ENCODE results near the gene TMEM176B.
"Not testable (repeated sequence)": the region's sequence is repeated elsewhere in the genome, so short reads cannot be mapped to it uniquely, and the experiment has no call there.

TMEM176B gene

GRCh38 chr7:150820578-150821198, 20.5 kb upstream of the TMEM176B start:
- H3K9ac ChIP-seq (ENCODE audit: low read length), result no peak overlapping the region
- no peaks in the 10 kb centered on the region for H3K27me3 ChIP-seq (replicated peaks; ENCODE audit: control insufficient read depth, insufficient read depth, low read length)
- no peaks in the 10 kb centered on the region for H3K36me3 ChIP-seq (ENCODE audit: control insufficient read depth, insufficient read depth, low read length, severe bottlenecking)
- no peak for DNase-seq (ENCODE audit: low read depth)
- no peaks in the 10 kb centered on the region for H3K4me1 ChIP-seq (ENCODE audit: control insufficient read depth, insufficient read depth, low read length)
- no peak overlapping the region for H3K4me3 ChIP-seq (ENCODE audit: low read length)
- H3K9me3 ChIP-seq (ENCODE audit: control insufficient read depth, low read length), result peaks cover 18% of the 10 kb centered on the region

- no peaks in the 10 kb centered on the region for H3K27me3 ChIP-seq (replicated peaks; ENCODE audit: control insufficient read depth, insufficient read depth, low read length)
- no peak for DNase-seq (ENCODE audit: low read depth)
- H3K4me1 ChIP-seq (ENCODE audit: control insufficient read depth, insufficient read depth, low read length), result no peaks in the 10 kb centered on the region
- no peak overlapping the region for H3K4me3 ChIP-seq (ENCODE audit: low read length)
- H3K9ac ChIP-seq (ENCODE audit: low read length), result no peak overlapping the region
- H3K36me3 ChIP-seq (ENCODE audit: control insufficient read depth, insufficient read depth, low read length, severe bottlenecking), result no peaks in the 10 kb centered on the region
- peaks cover 19% of the 10 kb centered on the region for H3K9me3 ChIP-seq (ENCODE audit: control insufficient read depth, low read length)
Measured at GRCh38 chr7:150820148-150820547, 20.0 kb upstream of the TMEM176B start.

GRCh38 chr7:150818971-150819370, 18.8 kb upstream of the TMEM176B start:
- Histone ChIP-seq H3K9ac (ENCODE audit: low read length) (no peak overlapping the region), H3K27me3 (replicated peaks; ENCODE audit: control insufficient read depth, insufficient read depth, low read length) (no peaks in the 10 kb centered on the region), H3K9me3 (ENCODE audit: control insufficient read depth, low read length) (peaks cover 23% of the 10 kb centered on the region), H3K4me1 (ENCODE audit: control insufficient read depth, insufficient read depth, low read length) (no peaks in the 10 kb centered on the region), H3K36me3 (ENCODE audit: control insufficient read depth, insufficient read depth, low read length, severe bottlenecking) (no peaks in the 10 kb centered on the region), H3K4me3 (ENCODE audit: low read length) (no peak overlapping the region)
- DNase-seq (ENCODE audit: low read depth), result no peak

GRCh38 chr7:150814328-150815001, 14.3 kb upstream of the TMEM176B start:
- no peaks in the 10 kb centered on the region for H3K4me1 ChIP-seq (ENCODE audit: control insufficient read depth, insufficient read depth, low read length)
- no peak for DNase-seq (ENCODE audit: low read depth)
- peaks cover 18% of the 10 kb centered on the region for H3K9me3 ChIP-seq (ENCODE audit: control insufficient read depth, low read length)
- no peak overlapping the region for H3K4me3 ChIP-seq (ENCODE audit: low read length)
- no peak overlapping the region for H3K9ac ChIP-seq (ENCODE audit: low read length)
- no peaks in the 10 kb centered on the region for H3K27me3 ChIP-seq (replicated peaks; ENCODE audit: control insufficient read depth, insufficient read depth, low read length)
- H3K36me3 ChIP-seq (ENCODE audit: control insufficient read depth, insufficient read depth, low read length, severe bottlenecking), result no peaks in the 10 kb centered on the region

GRCh38 chr7:150807616-150808438, 7.7 kb upstream of the TMEM176B start:
- not testable (repeated sequence) for H3K4me3 ChIP-seq (ENCODE audit: low read length)

GRCh38 chr7:150806863-150807262, 6.7 kb upstream of the TMEM176B start:
- peaks cover 10% of the 10 kb centered on the region for H3K27me3 ChIP-seq (replicated peaks; ENCODE audit: control insufficient read depth, insufficient read depth, low read length)
- H3K9me3 ChIP-seq (ENCODE audit: control insufficient read depth, low read length), result peaks cover 29% of the 10 kb centered on the region
- no peak overlapping the region for H3K4me3 ChIP-seq (ENCODE audit: low read length)
- DNase-seq (ENCODE audit: low read depth), result no peak
- no peak overlapping the region for H3K9ac ChIP-seq (ENCODE audit: low read length)
- no peaks in the 10 kb centered on the region for H3K36me3 ChIP-seq (ENCODE audit: control insufficient read depth, insufficient read depth, low read length, severe bottlenecking)
- H3K4me1 ChIP-seq (ENCODE audit: control insufficient read depth, insufficient read depth, low read length), result no peaks in the 10 kb centered on the region

More at GRCh38 chr7:150807616-150808438, 7.7 kb upstream of the TMEM176B start:
- peaks cover 28% of the 10 kb centered on the region for H3K9me3 ChIP-seq (ENCODE audit: control insufficient read depth, low read length)
- not testable (repeated sequence) for H3K27me3 ChIP-seq (replicated peaks; ENCODE audit: control insufficient read depth, insufficient read depth, low read length); H3K9ac ChIP-seq (ENCODE audit: low read length); H3K4me1 ChIP-seq (ENCODE audit: control insufficient read depth, insufficient read depth, low read length); H3K36me3 ChIP-seq (ENCODE audit: control insufficient read depth, insufficient read depth, low read length, severe bottlenecking); DNase-seq (ENCODE audit: low read depth)

GRCh38 chr7:150806454-150806853, 6.3 kb upstream of the TMEM176B start:
- H3K27me3 ChIP-seq (replicated peaks; ENCODE audit: control insufficient read depth, insufficient read depth, low read length), result peaks cover 13% of the 10 kb centered on the region
- H3K4me1 ChIP-seq (ENCODE audit: control insufficient read depth, insufficient read depth, low read length), result no peaks in the 10 kb centered on the region
- H3K9ac ChIP-seq (ENCODE audit: low read length), result no peak overlapping the region
- no peak overlapping the region for H3K4me3 ChIP-seq (ENCODE audit: low read length)
- H3K9me3 ChIP-seq (ENCODE audit: control insufficient read depth, low read length), result peaks cover 29% of the 10 kb centered on the region
- no peak for DNase-seq (ENCODE audit: low read depth)
- no peaks in the 10 kb centered on the region for H3K36me3 ChIP-seq (ENCODE audit: control insufficient read depth, insufficient read depth, low read length, severe bottlenecking)

GRCh38 chr7:150805864-150806263, 5.7 kb upstream of the TMEM176B start:
- peaks cover 13% of the 10 kb centered on the region for H3K27me3 ChIP-seq (replicated peaks; ENCODE audit: control insufficient read depth, insufficient read depth, low read length)
- H3K9ac ChIP-seq (ENCODE audit: low read length), result no peak overlapping the region
- DNase-seq (ENCODE audit: low read depth), result no peak
- H3K36me3 ChIP-seq (ENCODE audit: control insufficient read depth, insufficient read depth, low read length, severe bottlenecking), result no peaks in the 10 kb centered on the region
- H3K9me3 ChIP-seq (ENCODE audit: control insufficient read depth, low read length), result peaks cover 29% of the 10 kb centered on the region
- H3K4me3 ChIP-seq (ENCODE audit: low read length), result no peak overlapping the region
- H3K4me1 ChIP-seq (ENCODE audit: control insufficient read depth, insufficient read depth, low read length), result no peaks in the 10 kb centered on the region

- H3K9ac ChIP-seq (ENCODE audit: low read length), result no peak overlapping the region
- no peak for DNase-seq (ENCODE audit: low read depth)
- no peaks in the 10 kb centered on the region for H3K4me1 ChIP-seq (ENCODE audit: control insufficient read depth, insufficient read depth, low read length)
- H3K4me3 ChIP-seq (ENCODE audit: low read length), result no peak overlapping the region
- H3K9me3 ChIP-seq (ENCODE audit: control insufficient read depth, low read length), result peaks cover 29% of the 10 kb centered on the region
- H3K36me3 ChIP-seq (ENCODE audit: control insufficient read depth, insufficient read depth, low read length, severe bottlenecking), result no peaks in the 10 kb centered on the region
- H3K27me3 ChIP-seq (replicated peaks; ENCODE audit: control insufficient read depth, insufficient read depth, low read length), result peaks cover 13% of the 10 kb centered on the region
Measured at GRCh38 chr7:150804802-150805201, 4.6 kb upstream of the TMEM176B start.

GRCh38 chr7:150803161-150803860, 3.1 kb upstream of the TMEM176B start:
- H3K4me3 ChIP-seq (ENCODE audit: low read length), result no peak overlapping the region
- H3K27me3 ChIP-seq (replicated peaks; ENCODE audit: control insufficient read depth, insufficient read depth, low read length), result peaks cover 25% of the 10 kb centered on the region
- no peak overlapping the region for H3K9ac ChIP-seq (ENCODE audit: low read length)
- DNase-seq (ENCODE audit: low read depth), result no peak
- no peaks in the 10 kb centered on the region for H3K36me3 ChIP-seq (ENCODE audit: control insufficient read depth, insufficient read depth, low read length, severe bottlenecking)
- peaks cover 29% of the 10 kb centered on the region for H3K9me3 ChIP-seq (ENCODE audit: control insufficient read depth, low read length)
- H3K4me1 ChIP-seq (ENCODE audit: control insufficient read depth, insufficient read depth, low read length), result no peaks in the 10 kb centered on the region

All from adipocyte (in vitro differentiated cells).